ENCODE measurements around the gene PPP3CB. TPM values are rescaled to one million over a fixed set of nuclear protein-coding genes. Genes with fewer than 3 reads are reported as not detected.
"Not testable (repeated sequence)": the region's sequence is repeated elsewhere in the genome, so short reads cannot be mapped to it uniquely, and the experiment has no call there.

Gene PPP3CB

GRCh38 chr10:73394325-73394724 lies 101.5 kb downstream of the PPP3CB start:
- H3K4me2 ChIP-seq (ENCODE audit: insufficient read depth, low read length, poor library complexity, severe bottlenecking); H4K8ac ChIP-seq (ENCODE audit: low read depth, low read length); H2AFZ ChIP-seq (ENCODE audit: low read length); H3K18ac ChIP-seq (ENCODE audit: low read length); H2BK15ac ChIP-seq (ENCODE audit: low read length); H2AK5ac ChIP-seq (ENCODE audit: low read depth, low read length); H3K4me1 ChIP-seq (ENCODE audit: control insufficient read depth in 2 of 2, insufficient read depth in 1 of 2, low read depth in 1 of 2, low read length in 2 of 2); H3K14ac ChIP-seq (ENCODE audit: low read length); H3K79me1 ChIP-seq (ENCODE audit: low read depth, low read length); H3K27ac ChIP-seq (replicated peaks; ENCODE audit: low read length); H3K27me3 ChIP-seq (ENCODE audit: control insufficient read depth in 3 of 3, insufficient read depth in 3 of 3, low read depth in 1 of 3, low read length in 3 of 3); H2BK12ac ChIP-seq (ENCODE audit: low read length); H3K9me3 ChIP-seq (replicated peaks in 1 of 2; ENCODE audit: control insufficient read depth in 2 of 2, insufficient read depth in 1 of 2, low read depth in 1 of 2, low read length in 2 of 2); H4K91ac ChIP-seq (ENCODE audit: low read depth, low read length, poor library complexity); H3K23ac ChIP-seq (ENCODE audit: low read depth, low read length, poor library complexity); DNase-seq (ENCODE audit: low spot score); H3K4ac ChIP-seq (ENCODE audit: low read length); H3K4me3 ChIP-seq (ENCODE audit: low read length in 2 of 2); H2BK120ac ChIP-seq (ENCODE audit: low read depth, low read length); H2BK5ac ChIP-seq (ENCODE audit: low read length); H3K9ac ChIP-seq (ENCODE audit: low read depth, low read length, poor library complexity): not testable (repeated sequence)
- peaks cover 8 to 68% of the 10 kb centered on the region in 2 donors for H3K36me3 ChIP-seq (replicated peaks in 1 of 2; ENCODE audit: control insufficient read depth in 2 of 2, insufficient read depth in 2 of 2, low read length in 2 of 2)
- WGBS, 2 donors (ENCODE audit: extremely low coverage in 2 of 2, insufficient read length in 2 of 2, insufficient replicate concordance in 1 of 2), result no CpG with 5 or more reads among the region's 4 CpGs

- Histone ChIP-seq H3K23ac (ENCODE audit: low read depth, low read length, poor library complexity) (no peak overlapping the region), H3K4me3 (ENCODE audit: low read length in 2 of 2) (no peak overlapping the region)
- WGBS, 2 donors (ENCODE audit: extremely low coverage in 2 of 2, insufficient read length in 2 of 2, insufficient replicate concordance in 1 of 2), result no CpG with 5 or more reads among the region's 4 CpGs
Observed at GRCh38 chr10:73388228-73388627, 107.6 kb downstream of the PPP3CB start.

GRCh38 chr10:73386583-73386982 lies 109.2 kb downstream of the PPP3CB start:
- no CpG with 5 or more reads among the region's 7 CpGs for WGBS, 2 donors (ENCODE audit: extremely low coverage in 2 of 2, insufficient read length in 2 of 2, insufficient replicate concordance in 1 of 2)
- H4K8ac ChIP-seq (ENCODE audit: low read depth, low read length), result no peak overlapping the region
- peaks cover 2% of the 10 kb centered on the region for H3K79me1 ChIP-seq (ENCODE audit: low read depth, low read length)
- H2BK5ac ChIP-seq (ENCODE audit: low read length), result no peak overlapping the region
- no peak overlapping the region for H3K9ac ChIP-seq (ENCODE audit: low read depth, low read length, poor library complexity)
- no peak overlapping the region for H4K91ac ChIP-seq (ENCODE audit: low read depth, low read length, poor library complexity)
- H2AK5ac ChIP-seq (ENCODE audit: low read depth, low read length), result no peak overlapping the region
- no peak for DNase-seq (ENCODE audit: low spot score)
- H3K36me3 ChIP-seq (replicated peaks in 1 of 2; ENCODE audit: control insufficient read depth in 2 of 2, insufficient read depth in 2 of 2, low read length in 2 of 2), result peaks cover 5 to 91% of the 10 kb centered on the region in 2 donors
- no peak overlapping the region for H2BK12ac ChIP-seq (ENCODE audit: low read length)
- no peak overlapping the region for H2BK15ac ChIP-seq (ENCODE audit: low read length)
- no peak overlapping the region for H2BK120ac ChIP-seq (ENCODE audit: low read depth, low read length)
- H3K14ac ChIP-seq (ENCODE audit: low read length), result no peak overlapping the region
- no peak overlapping the region for H3K27ac ChIP-seq (replicated peaks; ENCODE audit: low read length)
- no peak overlapping the region for H3K23ac ChIP-seq (ENCODE audit: low read depth, low read length, poor library complexity)
- H3K4me1 ChIP-seq (ENCODE audit: control insufficient read depth in 2 of 2, insufficient read depth in 1 of 2, low read depth in 1 of 2, low read length in 2 of 2), result no peaks in the 10 kb centered on the region
- no peak overlapping the region for H3K4me3 ChIP-seq (ENCODE audit: low read length in 2 of 2)
- no peak overlapping the region for H2AFZ ChIP-seq (ENCODE audit: low read length)
- no peaks in the 10 kb centered on the region for H3K27me3 ChIP-seq (ENCODE audit: control insufficient read depth in 3 of 3, insufficient read depth in 3 of 3, low read depth in 1 of 3, low read length in 3 of 3)
- no peak overlapping the region for H3K4me2 ChIP-seq (ENCODE audit: insufficient read depth, low read length, poor library complexity, severe bottlenecking)
- H3K18ac ChIP-seq (ENCODE audit: low read length), result no peak overlapping the region
- H3K9me3 ChIP-seq (replicated peaks in 1 of 2; ENCODE audit: control insufficient read depth in 2 of 2, insufficient read depth in 1 of 2, low read depth in 1 of 2, low read length in 2 of 2), result no peaks in the 10 kb centered on the region
- no peak overlapping the region for H3K4ac ChIP-seq (ENCODE audit: low read length)

More at GRCh38 chr10:73388228-73388627, 107.6 kb downstream of the PPP3CB start:
- Histone ChIP-seq H3K4me2 (ENCODE audit: insufficient read depth, low read length, poor library complexity, severe bottlenecking) (no peak overlapping the region), H2AK5ac (ENCODE audit: low read depth, low read length) (no peak overlapping the region), H3K27ac (replicated peaks; ENCODE audit: low read length) (no peak overlapping the region), H3K4ac (ENCODE audit: low read length) (no peak overlapping the region), H2BK120ac (ENCODE audit: low read depth, low read length) (no peak overlapping the region), H3K9ac (ENCODE audit: low read depth, low read length, poor library complexity) (no peak overlapping the region), H3K14ac (ENCODE audit: low read length) (no peak overlapping the region), H3K9me3 (replicated peaks in 1 of 2; ENCODE audit: control insufficient read depth in 2 of 2, insufficient read depth in 1 of 2, low read depth in 1 of 2, low read length in 2 of 2) (no peaks in the 10 kb centered on the region), H2AFZ (ENCODE audit: low read length) (no peak overlapping the region), H3K18ac (ENCODE audit: low read length) (no peak overlapping the region), H2BK5ac (ENCODE audit: low read length) (no peak overlapping the region), H3K79me1 (ENCODE audit: low read depth, low read length) (peaks cover 2% of the 10 kb centered on the region), H4K91ac (ENCODE audit: low read depth, low read length, poor library complexity) (no peak overlapping the region), H4K8ac (ENCODE audit: low read depth, low read length) (no peak overlapping the region), H2BK15ac (ENCODE audit: low read length) (no peak overlapping the region), H3K4me1 (ENCODE audit: control insufficient read depth in 2 of 2, insufficient read depth in 1 of 2, low read depth in 1 of 2, low read length in 2 of 2) (no peaks in the 10 kb centered on the region), H3K27me3 (ENCODE audit: control insufficient read depth in 3 of 3, insufficient read depth in 3 of 3, low read depth in 1 of 3, low read length in 3 of 3) (no peaks in the 10 kb centered on the region), H2BK12ac (ENCODE audit: low read length) (no peak overlapping the region), H3K36me3 (replicated peaks in 1 of 2; ENCODE audit: control insufficient read depth in 2 of 2, insufficient read depth in 2 of 2, low read length in 2 of 2) (peaks cover 4 to 78% of the 10 kb centered on the region in 2 donors)
- no peak for DNase-seq (ENCODE audit: low spot score)

Small RNAs within 50 kb of the gene (small RNA-seq; reads per million reads assigned to genes)
- not detected for gene RNU6-883P (ENCODE audit: insufficient read depth)

All from neuronal stem cell (in vitro differentiated cells).